Upper lobe of left lung (tissue), 4 donors: ENCODE results near the gene FYN.

Experiments used
- POLR2A ChIP-seq, 4 donors: fragments of 450-650 bp; IDR thresholded peaks; one replicate each; pipeline ENCODE4 v1.5.1; 2016 to 2017; ENCODE audit warnings: antibody characterized with exemption in 4 of 4, mild to moderate bottlenecking in 2 of 4
- POLR2AphosphoS5 ChIP-seq, 2 donors: sonication (generic); formaldehyde crosslinking; IDR thresholded peaks; one replicate each; pipeline ENCODE4 v1.5.1; 2017; ENCODE audit warnings: antibody characterized with exemption in 2 of 2

GRCh38 chr6:111683157-111683556 lies 190.1 kb downstream of the FYN start:
- no peak for TF ChIP-seq POLR2A (IDR thresholded peaks at IDR 0.05)
- no peak for TF ChIP-seq POLR2AphosphoS5 (IDR thresholded peaks at IDR 0.05)
